H54 (cell line): Measurements from ENCODE around the gene CENPM.

Experiments used
- DNase-seq: peaks from one replicate; pipeline ENCODE4 v3.0.0; 2011; ENCODE audit warnings: low spot score, mixed read lengths; ENCODE audit not compliant: insufficient read length
- FAIRE-seq: peaks from 3 replicates; lab custom pipeline; 2011; peaks lifted over from hg19 to GRCh38; lab: Jason Lieb, UNC
- POLR2A ChIP-seq: IDR thresholded peaks from 2 replicates; pipeline ENCODE4 v1.6.1; 2011; ENCODE audit warnings: low read depth, mild to moderate bottlenecking, low read length

Gene CENPM

DNA sequence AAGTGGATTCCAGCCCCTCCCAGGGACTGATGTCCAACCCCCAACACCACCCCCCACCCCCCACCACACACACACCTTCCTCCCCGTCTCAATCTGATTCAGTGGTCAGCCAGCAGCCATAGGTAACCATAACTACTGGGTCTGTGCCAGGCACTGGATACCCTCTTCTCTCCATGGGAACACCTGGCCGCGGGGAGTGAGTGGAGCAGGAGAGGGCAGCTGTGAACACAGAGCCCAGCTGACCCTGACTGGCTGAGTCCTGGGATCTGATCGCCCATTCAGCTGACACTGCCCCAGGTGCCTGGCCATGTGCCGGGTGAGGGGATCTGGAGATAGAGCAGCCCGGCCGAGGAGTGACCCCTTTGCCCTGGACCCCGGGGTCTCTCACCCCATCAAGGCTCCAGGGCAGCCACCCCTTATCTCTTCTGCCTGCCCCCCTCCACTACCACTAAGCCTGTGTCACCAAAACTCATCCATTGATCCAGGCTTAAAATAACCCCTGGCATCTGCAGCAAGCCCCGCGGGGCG lies 29.5 kb downstream of the CENPM start:
- no peak for TF ChIP-seq POLR2A
- FAIRE-seq (no peak), DNase-seq (no peak)

GRCh38 chr22:41916745-41917358 lies 30.1 kb downstream of the CENPM start:
- TF ChIP-seq POLR2A, result no peak
- DNase-seq (no peak), FAIRE-seq (no peak)

GRCh38 chr22:41915786-41916493 lies 31.0 kb downstream of the CENPM start:
- no peak for TF ChIP-seq POLR2A
- DNase-seq, result no peak
- FAIRE-seq, result no peak

- DNase-seq, result no peak
- no peak for TF ChIP-seq POLR2A
- no peak for FAIRE-seq
Observed at GRCh38 chr22:41915035-41915785, 31.7 kb downstream of the CENPM start, which contains the start of gene SHISA8. Gene SHISA8 (minus strand): TSS chr22:41915074. CDS start chr22:41914667, 407 bp downstream.

GRCh38 chr22:41914611-41915034 lies 32.3 kb downstream of the CENPM start:
- no peak for TF ChIP-seq POLR2A
- no peak for DNase-seq
- FAIRE-seq, result no peak

DNA sequence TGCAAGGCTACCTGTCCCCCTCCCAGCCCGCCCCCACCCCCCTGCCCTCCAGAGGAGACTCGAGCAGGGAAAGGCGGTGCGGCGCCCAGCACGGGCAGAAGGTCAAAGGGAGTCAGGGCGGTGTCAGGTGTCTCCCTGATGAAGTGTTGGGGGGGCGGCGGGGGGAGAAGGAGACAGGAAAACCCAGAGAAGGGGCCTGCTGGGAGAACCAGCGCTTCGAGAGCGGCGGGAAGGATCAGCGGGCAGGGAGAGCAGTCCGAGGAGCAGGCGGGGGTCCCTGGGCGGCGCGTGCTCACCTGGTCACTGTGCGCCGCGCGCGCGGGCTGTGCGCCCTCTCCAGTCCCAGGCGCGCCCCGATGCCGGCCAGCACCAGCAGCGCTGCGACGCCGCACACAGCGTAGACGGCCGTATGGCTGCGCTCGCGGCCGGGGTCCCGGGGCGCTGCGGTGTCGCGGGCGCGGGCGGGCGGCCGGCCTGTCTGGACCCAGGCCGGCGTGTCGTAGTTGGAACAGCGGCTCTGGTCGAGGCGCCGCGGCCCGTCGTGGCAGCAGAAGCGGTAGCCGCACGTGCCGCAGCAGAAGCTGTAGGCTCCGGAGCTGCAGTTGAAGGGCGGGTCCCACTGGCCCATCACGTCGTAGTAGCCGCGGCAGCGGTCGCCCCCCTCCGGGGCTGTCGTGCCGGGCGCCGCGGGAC lies 33.0 kb downstream of the CENPM start:
- no peak for TF ChIP-seq POLR2A
- FAIRE-seq (no peak), DNase-seq (no peak)

DNA sequence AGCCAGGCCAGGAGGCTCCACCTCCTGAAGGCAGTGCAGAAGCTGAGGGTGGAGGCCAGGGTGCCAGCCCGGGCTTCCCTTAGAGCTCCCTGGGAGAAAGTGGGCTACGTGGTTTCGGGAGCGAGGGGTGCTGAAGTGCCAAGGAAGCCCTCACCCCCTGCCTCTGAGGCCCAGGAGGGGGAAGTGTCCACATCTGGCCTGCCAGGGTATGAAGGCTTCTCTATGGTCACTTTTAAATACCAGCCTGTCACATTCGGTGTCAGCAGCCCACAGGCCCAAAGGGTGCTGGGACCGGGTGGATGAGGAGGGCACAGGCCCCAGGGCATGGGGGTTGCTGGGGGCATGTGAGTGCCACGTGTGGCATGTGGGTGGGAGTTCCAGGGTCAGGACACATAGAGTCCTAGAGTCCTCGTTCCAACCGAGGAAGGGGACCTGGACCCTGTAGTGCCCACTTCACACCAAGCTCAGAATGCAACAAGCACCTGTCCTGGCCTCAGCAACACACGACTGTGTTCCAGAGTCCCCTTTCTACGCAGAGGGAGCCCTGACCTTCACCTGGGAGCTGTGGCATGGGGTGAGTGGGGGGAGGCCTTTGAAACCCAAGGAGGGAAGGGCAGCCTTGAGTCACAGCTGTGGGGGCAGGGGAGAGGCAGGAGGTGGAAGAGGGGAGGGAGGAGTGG lies 33.8 kb downstream of the CENPM start:
- FAIRE-seq (no peak), DNase-seq (no peak)
- TF ChIP-seq POLR2A, result no peak

DNA sequence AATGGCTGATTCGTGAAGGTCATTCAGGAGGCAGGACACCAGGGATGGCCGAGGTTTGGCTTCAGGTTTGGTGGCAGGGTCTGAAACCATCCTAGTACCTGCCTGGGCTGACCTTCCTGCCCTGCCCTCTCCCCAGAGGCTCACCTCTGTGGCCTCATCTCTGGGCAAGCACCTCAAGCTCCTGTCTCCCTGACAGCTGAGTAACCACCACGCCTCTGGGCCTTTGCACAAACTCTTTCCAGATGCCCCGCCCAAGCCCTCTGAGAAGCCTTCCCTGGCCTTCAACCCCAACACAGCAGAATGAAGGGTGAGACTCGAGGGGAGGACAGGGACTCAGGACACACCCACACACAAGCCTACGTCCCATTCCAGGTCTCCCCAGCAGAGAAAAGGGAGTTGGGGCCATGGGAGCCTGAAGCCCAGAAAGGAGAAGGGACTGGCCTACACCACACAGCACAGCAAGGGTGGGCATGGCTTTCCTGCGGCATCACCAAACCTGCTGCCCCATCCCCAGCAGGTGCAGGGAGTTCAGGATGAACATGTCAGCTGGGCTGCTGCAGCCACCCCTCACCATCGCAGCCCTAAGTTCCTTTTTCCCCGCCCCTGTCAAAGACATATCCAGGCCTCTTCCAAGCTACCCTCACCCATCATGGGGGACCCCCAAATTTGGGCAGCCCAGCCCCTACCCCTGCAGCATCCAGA lies 34.5 kb downstream of the CENPM start:
- no peak for FAIRE-seq

DNA sequence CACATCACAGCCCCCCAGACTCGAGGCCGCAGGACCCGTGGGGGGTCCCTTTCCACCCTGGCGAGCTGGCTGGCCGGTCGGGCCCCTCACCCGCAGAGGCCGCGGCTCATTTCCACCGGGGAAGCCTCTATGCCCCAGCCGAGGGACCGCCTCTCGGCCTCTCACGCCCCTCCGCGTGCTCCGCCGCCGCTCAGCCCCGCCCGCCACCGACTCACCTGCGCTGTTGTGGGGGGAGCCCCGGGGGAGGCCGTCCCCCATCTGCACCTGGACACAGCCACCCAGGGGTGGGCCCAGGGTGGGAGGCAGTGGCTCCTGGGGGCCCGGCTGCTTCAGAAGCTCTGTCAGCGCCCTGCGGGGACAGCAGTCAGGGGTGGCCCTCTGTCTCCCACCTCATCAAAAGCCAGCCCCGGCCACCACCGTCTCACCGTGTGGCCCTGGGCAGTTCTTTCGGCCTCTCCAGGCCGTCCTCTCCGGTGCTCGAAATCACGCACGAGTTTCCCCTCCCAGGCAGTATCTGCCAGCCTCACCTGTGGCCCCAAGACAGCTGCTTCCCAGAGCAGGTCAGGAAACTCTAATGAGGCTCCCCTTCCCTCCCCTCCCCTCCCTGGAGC lies 35.8 kb downstream of the CENPM start:
- FAIRE-seq, result no peak
- no peak for DNase-seq
- no peak for TF ChIP-seq POLR2A

More for the DNA sequence above, 34.5 kb downstream of the CENPM start:
- TF ChIP-seq POLR2A, result no peak
- DNase-seq, result peak; percentile 44

DNA sequence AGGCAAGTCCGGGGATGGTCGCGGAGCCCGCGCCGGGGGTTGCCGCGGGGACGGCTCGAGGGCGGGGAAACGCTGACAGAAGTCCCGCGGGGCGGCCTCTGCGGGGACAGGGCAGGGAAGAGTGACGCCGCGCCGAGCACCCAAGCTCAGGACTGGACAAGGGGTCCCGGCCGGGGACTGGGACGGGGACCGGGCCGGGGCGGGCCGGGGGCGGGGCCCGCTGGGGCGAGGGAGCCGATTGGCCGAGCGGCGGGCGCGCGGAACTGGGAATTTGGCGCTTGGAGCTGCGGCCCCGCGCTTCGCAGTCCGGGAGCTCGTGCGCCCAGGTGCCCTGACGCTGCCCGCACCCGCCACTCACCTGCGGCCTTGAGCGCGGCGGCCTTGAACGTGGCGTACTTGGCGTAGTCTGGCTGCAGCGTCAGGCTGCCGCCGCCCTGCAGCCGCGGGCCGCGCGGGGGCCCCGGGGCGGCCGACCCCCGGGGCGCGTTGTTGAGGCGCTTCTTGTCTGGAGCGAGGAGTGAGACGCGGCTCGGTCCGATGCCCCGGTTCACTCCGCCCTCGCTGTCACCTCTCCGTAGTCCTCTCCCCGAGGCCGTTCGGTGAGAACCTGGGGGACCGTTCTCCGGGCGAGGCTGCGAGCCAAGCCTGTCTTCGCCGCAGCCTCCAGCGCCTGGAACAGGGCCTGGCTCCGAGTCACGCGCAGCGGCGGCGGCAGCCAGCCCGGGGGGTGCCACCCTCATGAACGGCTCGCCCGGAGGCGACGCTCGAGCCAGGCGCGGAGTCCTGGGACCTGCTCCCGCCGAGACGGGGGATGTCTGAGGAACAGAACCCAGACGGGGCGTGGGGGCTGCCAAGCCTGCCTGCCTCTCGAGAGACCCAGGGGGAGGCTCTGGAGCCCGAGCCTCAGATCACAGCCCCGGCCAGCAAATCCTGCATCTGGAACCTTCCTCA lies 36.6 kb downstream of the CENPM start:
- no peak for DNase-seq
- no peak for FAIRE-seq
- TF ChIP-seq POLR2A, result no peak

- no peak for DNase-seq
- TF ChIP-seq POLR2A, result no peak
- FAIRE-seq, result no peak
Observed at GRCh38 chr22:41909310-41910049, 37.5 kb downstream of the CENPM start.
